Left colon (tissue), 2 donors: ENCODE measurements around the gene RYR3. TPM values are rescaled to one million over a fixed set of nuclear protein-coding genes. Genes with fewer than 3 reads are reported as not detected.
A peak's percentile ranks its signal among the peaks of the same experiment; 100 is the strongest.

Experiments used
- ATAC-seq: fragments of 200-7000 bp; cut with Tn5 transposase; one replicate; pipeline ENCODE4 v1.9.1; 2020; ENCODE audit warnings: mild to moderate bottlenecking, moderate library complexity
- DNase-seq, 2 donors: peaks; one replicate each; pipeline ENCODE4 v3.0.0-alpha.2; 2020
- intact Hi-C, 2 donors: fragments of 100-400 bp; cut with DNase I in 1 of 2; cut with micrococcal nuclease in 1 of 2; formaldehyde crosslinking; loops; one replicate each; pipeline versions ENCODE4 v1.11.2 to v1.14.0; 2022; cut with DNase I, micrococcal nuclease
- total RNA-seq, 2 donors: library from RNA; stranded (reverse); fragmentation: NEBNext Ultra II Directional; extraction: Animal tissue kit (Norgen Biotek cat#: 25700); gene quantifications; one replicate each; pipeline ENCODE4 v1.2.1, GENCODE V29; 2021
- donor health status: DM: no; HTN: no; CAD: no.
- donor health status: DM: yes; HTN: yes; CAD: no.

RYR3 gene
- total RNA-seq, 2 donors from 2014 or later = 0.27 to 2.2 TPM

DNA sequence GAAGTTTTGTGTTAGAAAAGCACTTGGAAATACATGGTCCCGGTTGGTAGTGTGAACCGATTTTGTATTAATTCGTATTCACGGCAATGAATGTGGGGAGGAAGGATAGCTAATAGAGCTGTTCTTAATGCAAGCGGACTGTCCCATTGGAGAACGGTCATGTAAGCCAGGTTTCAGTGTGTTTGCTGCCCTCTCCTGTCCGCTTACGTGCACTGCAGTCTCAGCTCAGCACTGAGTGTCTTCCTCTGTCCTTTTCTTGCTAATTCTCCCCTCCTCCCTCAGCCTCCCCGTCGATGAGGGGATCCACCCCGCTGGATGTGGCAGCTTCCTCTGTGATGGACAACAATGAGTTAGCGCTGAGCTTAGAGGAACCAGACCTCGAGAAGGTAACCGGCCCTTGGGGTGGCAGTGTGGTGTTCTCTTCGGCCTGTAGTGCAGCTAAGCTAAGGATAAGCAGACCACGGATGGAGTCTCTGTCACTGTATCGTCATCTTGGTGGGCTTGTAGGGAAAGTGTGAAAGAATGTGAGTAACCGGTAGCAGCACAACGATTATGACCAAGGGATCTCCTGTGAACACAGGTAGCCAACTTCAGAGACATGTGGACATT, 390.0 kb downstream of the RYR3 start:
- peak; percentile 82 for ATAC-seq
- DNase-seq = peak; percentile 27 to 66
- intact Hi-C loops = no loop called here

DNA sequence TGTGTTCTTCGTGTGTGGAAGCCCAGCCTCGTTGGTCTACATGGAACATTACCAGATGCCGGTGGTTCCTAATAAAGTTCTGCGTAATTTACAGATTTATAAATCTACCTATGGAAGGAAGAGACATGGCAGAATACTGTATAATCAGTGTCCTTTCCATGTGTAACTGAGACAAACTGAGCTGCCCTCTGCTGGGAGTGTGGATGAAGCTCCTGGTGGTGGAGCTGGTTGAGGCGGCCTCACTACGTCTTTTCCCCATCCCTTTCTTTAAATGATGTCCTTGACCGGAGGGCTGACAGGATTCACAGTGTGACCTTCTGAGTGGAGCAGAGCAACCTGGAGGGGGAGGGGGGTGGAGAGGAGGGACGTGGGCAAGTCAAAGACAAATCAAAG, 390.5 kb downstream of the RYR3 start:
- ATAC-seq (no peak), DNase-seq (no peak)
- intact Hi-C loops = no loop called here

GRCh38 chr15:33706173-33706572, 395.4 kb downstream of the RYR3 start:
- DNase-seq (no peak), ATAC-seq (no peak)
- intact Hi-C loops = no loop called here

DNA sequence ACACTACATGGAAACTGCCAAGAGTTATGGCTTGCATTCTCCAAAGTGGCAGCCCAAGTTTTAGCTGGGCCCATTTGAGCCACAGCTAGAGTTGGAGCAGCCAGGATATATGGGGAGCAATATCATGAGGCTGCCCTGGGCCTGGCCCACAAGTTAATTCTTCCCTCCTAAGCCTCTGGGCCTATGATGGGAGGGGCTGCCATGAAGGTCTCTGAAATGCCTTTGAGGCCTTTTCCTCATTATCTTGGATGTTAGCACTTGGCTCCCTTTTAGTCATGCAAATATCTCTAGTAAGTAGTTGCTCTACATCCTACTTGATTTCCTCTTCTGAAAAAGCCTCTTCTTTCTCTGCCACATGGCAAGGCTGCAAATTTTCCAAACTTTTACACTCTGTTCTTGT, 400.0 kb downstream of the RYR3 start:
- intact Hi-C loops = no loop called here
- no peak for ATAC-seq
- DNase-seq = no peak

GRCh38 chr15:33716025-33716424, 405.3 kb downstream of the RYR3 start:
- DNase-seq (no peak), ATAC-seq (no peak)
- intact Hi-C loops = no loop called here

DNA sequence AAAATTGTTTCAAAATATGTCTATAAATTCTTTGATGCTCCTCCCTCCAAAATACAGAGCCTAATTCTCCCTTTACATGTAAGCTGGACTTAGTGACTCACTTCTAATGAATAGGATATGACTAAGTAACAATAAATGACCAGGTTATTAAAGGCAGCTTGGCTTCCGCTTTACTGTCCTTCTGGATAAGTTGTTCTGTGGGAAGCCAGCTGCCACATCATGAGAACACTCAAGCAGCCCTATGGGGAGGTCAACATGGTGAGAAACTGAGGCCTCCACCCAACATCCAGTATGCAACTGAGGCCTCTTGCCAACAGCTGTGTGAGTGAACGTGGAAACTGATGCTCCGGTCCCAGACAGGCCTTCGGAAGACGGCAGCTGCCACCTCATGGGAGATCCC, 410.2 kb downstream of the RYR3 start:
- no peak for ATAC-seq
- no peak for DNase-seq
- intact Hi-C loops = no loop called here

- no peak for DNase-seq
- intact Hi-C loops = no loop called here
- no peak for ATAC-seq
Observed at GRCh38 chr15:33722005-33722672, 411.4 kb downstream of the RYR3 start.

- ATAC-seq (no peak), DNase-seq (no peak)
- intact Hi-C loops = no loop called here
Observed at GRCh38 chr15:33722673-33723015, 411.9 kb downstream of the RYR3 start.

- ATAC-seq (no peak), DNase-seq (no peak)
- intact Hi-C loops = no loop called here
Observed at GRCh38 chr15:33724321-33725036, 413.7 kb downstream of the RYR3 start.

- intact Hi-C loops = loop anchor here in 1 of 2 donors (10.0 kb wide), 2 partner anchors 235 to 265 kb away; partner anchors contain the start of gene CHRM5
- no peak for ATAC-seq
- DNase-seq = no peak
Observed at GRCh38 chr15:33729653-33730052, 418.9 kb downstream of the RYR3 start.

GRCh38 chr15:33730815-33731214, 420.0 kb downstream of the RYR3 start:
- intact Hi-C loops = loop anchor here in 1 of 2 donors (10.0 kb wide), 2 partner anchors 234 to 264 kb away; partner anchors contain the start of gene CHRM5
- no peak for ATAC-seq
- no peak for DNase-seq

GRCh38 chr15:33735143-33735542, 424.4 kb downstream of the RYR3 start:
- DNase-seq (no peak), ATAC-seq (no peak)
- intact Hi-C loops = loop anchor here in 1 of 2 donors (10.0 kb wide), 2 partner anchors 230 to 260 kb away; partner anchors contain the start of gene CHRM5

DNA sequence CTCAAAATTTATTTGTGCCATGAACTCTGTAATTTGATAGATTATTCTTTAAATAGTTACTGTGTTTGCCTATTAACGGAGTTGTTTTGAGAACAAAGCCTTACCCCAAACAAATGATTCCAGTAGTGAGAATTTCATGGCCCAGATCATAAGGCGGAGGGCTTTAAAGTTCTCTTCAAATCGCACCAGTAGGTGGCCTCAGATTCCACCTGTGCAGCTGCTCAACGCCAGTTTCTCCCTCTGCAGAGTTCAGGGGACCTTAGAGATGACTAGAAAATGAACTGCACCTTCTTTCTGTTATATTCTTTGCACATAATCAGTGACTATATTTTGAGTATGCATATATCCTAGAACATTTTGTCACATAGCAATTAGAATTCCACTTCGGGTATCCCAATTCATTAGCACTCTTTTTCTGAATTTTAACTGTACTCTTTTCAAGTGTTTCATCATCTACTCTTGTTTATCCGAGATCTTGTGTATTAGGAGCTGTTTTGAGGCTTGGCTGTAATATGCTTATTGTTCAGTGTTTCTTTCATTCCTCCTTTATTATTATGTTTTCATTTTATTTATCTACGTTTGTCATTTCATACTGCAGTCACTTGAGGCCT, 425.0 kb downstream of the RYR3 start:
- DNase-seq = peak in 1 of 2 donors; percentile 16
- intact Hi-C loops = loop anchor here in 1 of 2 donors (10.0 kb wide), 2 partner anchors 229 to 259 kb away; partner anchors contain the start of gene CHRM5
- ATAC-seq = peak; percentile 65

- intact Hi-C loops = loop anchor here in 1 of 2 donors (10.0 kb wide), 2 partner anchors 227 to 257 kb away; partner anchors contain the start of gene CHRM5
- DNase-seq (peak in 1 of 2 donors; percentile 18), ATAC-seq (peak; percentile 64)
Observed at GRCh38 chr15:33737687-33738601, 427.2 kb downstream of the RYR3 start.

- intact Hi-C loops = loop anchor here in 1 of 2 donors (10.0 kb wide), 2 partner anchors 226 to 256 kb away; partner anchors contain the start of gene CHRM5
- ATAC-seq = no peak
- no peak for DNase-seq
Observed at GRCh38 chr15:33738941-33739664, 428.3 kb downstream of the RYR3 start.

DNA sequence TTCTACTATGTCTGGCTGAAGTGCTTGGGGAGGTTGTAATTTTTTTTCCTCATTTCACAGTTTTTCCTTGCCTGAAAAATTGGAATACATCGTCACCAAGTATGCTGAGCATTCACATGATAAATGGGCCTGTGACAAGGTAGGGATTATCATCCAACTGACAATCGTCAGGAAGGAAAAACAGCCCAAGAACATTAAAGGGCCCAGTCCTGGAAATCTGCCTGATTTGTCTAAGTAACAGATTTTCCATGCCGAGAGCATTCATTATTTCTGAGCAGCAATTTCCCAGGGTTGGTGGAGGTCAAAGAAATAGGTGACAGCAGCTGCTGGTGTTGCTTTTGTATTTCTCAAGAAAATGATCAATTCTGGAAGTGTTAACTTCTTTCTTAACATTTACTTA, 431.5 kb downstream of the RYR3 start:
- DNase-seq (no peak), ATAC-seq (no peak)
- intact Hi-C loops = no loop called here

DNA sequence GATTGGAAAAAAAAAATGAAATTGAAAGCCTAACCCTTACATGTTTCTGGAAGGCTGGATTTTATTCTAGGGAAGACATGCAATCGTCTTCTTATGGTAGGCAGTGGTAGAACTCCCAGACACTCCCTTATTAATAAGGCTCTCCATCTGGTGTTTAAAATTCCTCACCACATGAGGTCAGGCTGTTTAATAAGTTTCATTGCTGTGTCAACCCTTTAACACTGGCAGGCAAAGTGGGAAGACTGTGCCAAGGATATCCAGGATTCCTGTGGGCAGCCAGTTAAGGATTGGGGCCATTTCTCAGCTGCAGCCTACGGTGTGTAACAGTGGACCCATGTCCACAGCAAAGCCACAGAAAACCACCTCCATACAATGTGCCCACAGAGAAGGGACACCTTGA, 432.0 kb downstream of the RYR3 start:
- DNase-seq (no peak), ATAC-seq (no peak)
- intact Hi-C loops = no loop called here

GRCh38 chr15:33746203-33746602, 435.4 kb downstream of the RYR3 start:
- no peak for DNase-seq
- ATAC-seq = peak; percentile 64
- intact Hi-C loops = no loop called here
